OCI-M2 (cell line): ENCODE data around the gene SERTAD3.
"Not testable (repeated sequence)": the region's sequence is repeated elsewhere in the genome, so short reads cannot be mapped to it uniquely, and the experiment has no call there.

Experiments
- DNase-seq: peaks from one replicate; lab custom pipeline; 2025; ENCODE audit not compliant: unreplicated experiment; lab: John Stamatoyannopoulos, UW

SERTAD3 gene, protein sequence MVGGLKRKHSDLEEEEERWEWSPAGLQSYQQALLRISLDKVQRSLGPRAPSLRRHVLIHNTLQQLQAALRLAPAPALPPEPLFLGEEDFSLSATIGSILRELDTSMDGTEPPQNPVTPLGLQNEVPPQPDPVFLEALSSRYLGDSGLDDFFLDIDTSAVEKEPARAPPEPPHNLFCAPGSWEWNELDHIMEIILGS

GRCh38 chr19:40444000-40444824 lies at the start of gene SERTAD3:
TSS of gene SERTAD3 (minus strand) at chr19:40444335. CDS start at chr19:40442080, 2,255 bp downstream.
- peak; percentile 96 for DNase-seq

DNA sequence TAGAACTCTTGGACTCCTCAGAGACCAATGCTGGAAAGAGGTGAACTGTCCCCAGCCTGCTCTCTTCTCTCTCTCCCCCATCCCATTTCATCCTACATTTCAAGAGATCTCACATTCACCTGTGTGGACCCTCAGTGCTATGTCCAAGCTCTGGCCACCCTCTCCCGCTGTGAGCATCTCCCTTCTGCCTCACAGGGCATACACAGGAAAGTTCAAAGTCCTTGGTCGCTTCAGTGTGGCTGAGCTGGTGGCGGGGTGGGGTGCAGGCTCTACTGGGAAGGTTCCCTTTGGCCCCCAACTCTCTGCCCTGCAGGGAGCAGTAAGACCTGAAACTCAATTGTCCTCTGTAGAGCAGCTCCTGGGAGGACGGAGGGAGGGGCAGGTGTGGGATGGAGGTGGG lies 49.6 kb upstream of the SERTAD3 start:
- no peak for DNase-seq

DNA sequence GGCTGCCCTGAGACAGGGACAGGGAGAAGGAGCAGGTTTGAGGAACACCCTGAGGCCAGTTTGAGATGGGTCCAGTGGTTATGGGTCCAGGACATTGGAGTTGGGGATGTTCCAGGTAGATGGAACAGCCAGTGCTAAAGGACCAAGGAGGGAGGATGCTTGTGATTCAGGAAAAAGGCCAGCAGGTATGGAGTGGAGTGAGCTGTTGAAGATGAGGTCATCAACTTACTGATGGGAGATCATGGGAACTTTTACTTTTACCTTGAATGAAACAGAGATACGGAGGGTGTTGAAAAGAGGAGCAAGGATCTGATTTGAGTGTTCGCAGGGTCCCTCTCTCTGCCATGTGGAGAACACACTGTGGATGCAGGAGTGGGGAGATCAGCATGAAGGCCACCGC lies 48.1 kb upstream of the SERTAD3 start:
- no peak for DNase-seq

DNA sequence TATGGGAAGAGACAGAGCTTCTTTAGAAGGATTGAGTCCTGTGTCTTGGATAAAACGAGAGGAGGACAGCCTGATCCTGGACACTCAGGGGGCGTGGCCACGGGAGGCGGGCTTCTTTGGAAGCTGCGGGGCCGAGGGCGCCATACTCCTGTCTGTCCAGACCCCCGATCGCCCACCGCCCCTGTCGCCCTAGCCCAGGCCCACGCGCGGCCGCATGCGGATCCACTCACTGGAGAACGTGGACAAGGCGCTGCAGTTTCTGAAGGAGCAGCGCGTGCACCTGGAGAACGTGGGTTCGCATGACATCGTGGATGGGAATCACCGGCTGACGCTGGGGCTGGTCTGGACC lies 45.7 kb upstream of the SERTAD3 start:
- DNase-seq, result no peak

DNA sequence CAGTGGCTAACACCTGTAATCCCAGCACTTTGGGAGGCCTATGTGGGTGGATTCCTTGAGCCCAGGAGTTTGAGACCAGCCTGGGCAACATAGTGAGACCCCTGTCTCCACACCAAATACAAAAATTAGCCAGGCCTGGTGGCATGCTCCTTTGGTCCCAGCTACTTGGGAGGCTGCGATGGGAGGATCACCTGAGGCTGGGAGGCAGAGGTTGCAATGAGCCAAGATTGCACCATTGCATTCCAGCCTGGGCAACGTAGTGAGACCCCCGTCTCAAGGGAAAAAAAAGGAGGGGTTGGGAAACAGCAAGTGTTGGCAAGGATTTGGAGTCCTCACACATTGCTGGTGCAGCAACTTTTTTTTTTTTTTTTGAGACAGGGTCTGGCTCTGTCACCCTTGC lies 41.9 kb upstream of the SERTAD3 start:
- DNase-seq, result no peak

GRCh38 chr19:40475878-40476644 lies 31.9 kb upstream of the SERTAD3 start:
- DNase-seq, result not testable (repeated sequence)

DNA sequence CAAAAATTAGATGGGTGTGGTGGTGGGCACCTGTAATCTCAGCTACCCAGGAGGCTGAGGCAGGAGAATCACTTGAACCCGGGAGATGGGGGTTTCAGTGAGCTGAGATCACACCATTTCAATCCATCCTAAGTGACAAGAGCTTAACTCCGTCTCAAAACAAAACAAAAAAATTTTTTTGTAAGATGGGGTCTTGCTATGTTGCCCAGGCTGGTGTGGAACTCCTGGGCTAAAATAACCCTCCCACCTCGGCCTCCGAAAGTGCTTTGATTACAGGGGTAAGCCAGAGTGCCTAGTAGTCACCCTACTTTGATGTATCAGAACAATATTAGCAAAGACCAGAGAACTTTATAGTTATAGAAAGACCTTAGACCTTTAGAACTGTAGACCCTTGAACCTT lies 30.6 kb upstream of the SERTAD3 start:
- DNase-seq, result no peak

DNA sequence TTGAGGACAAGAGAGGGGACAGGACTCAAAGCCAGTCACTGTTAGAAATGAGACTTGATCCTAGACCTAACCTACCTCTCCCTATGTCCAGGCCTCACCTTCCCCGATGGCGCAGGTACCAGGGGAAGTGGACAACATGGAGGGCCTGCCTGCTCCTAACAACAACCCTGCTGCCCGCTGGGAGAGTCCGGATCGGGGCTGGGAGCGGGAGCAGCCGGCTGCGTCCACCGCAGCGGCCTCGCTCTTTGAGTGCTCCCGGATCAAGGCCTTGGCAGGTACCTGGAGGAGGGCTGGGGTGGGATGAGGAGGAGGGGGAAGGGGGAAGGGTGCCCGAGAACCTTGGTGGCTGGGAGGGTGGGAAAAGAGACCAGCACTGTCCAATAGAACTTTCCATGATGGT lies 28.4 kb upstream of the SERTAD3 start:
- DNase-seq, result no peak

DNA sequence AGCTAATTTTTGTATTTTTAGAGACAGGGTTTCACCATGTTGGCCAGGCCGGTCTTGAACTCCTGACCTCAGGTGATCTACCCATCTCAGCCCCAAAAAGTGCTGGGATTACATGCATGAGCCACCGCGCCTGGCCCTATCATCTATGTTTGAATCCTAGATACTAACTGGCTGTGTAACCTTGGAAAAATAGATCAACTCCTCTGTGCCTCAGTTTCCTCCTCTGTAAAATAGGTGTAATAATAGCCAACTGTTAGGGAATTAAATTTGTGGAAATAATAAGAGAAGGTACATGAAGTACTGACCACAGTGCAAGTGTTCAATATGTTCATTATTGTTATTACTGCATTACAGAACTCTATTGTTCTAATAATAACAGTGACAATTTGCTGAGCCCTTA lies 27.0 kb upstream of the SERTAD3 start:
- DNase-seq, result no peak

GRCh38 chr19:40469011-40469410 lies 24.9 kb upstream of the SERTAD3 start:
- no peak for DNase-seq

- DNase-seq, result no peak
Measured at GRCh38 chr19:40466985-40467734, 23.0 kb upstream of the SERTAD3 start, which contains the start of gene SPTBN4. TSS of gene SPTBN4 (plus strand) at chr19:40467001. CDS start at chr19:40472622, 5,621 bp downstream.

- no peak for DNase-seq
Measured at GRCh38 chr19:40466219-40466984, 22.3 kb upstream of the SERTAD3 start.

- peak; percentile 97 for DNase-seq
Measured at GRCh38 chr19:40465557-40466218, 21.6 kb upstream of the SERTAD3 start, which contains the start of gene BLVRB. TSS of gene BLVRB (minus strand) at chr19:40465745. CDS start at chr19:40465688, 57 bp downstream.

DNA sequence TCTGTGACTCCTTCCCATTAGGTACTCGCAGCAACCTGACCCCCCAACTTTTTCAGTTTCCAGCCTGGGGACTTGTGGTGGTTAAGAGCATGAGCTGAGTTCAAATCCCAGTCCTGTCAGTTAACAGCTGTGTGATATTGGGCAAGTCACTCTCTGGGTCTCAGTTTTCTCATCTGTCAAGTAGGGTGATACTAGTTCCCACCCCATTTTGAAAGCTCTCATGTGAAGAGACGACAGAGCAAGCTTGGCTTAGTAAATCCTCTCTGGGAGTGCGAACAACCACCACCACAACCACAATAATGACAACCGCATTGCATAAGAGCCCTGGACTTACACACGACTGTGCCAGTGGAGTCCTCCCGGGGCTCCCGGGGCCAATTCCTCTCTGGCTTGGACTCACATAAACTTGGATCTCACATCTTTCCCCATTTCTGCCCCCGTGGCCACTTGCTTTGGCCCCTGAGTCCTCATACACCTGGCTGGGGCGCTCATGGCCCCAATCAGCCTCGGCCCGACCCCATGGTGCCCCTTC lies 21.0 kb upstream of the SERTAD3 start:
- DNase-seq, result no peak

GRCh38 chr19:40464059-40465024 lies 20.2 kb upstream of the SERTAD3 start:
- peak; percentile 99 for DNase-seq

- not testable (repeated sequence) for DNase-seq
Measured at GRCh38 chr19:40463587-40464037, 19.5 kb upstream of the SERTAD3 start.

DNA sequence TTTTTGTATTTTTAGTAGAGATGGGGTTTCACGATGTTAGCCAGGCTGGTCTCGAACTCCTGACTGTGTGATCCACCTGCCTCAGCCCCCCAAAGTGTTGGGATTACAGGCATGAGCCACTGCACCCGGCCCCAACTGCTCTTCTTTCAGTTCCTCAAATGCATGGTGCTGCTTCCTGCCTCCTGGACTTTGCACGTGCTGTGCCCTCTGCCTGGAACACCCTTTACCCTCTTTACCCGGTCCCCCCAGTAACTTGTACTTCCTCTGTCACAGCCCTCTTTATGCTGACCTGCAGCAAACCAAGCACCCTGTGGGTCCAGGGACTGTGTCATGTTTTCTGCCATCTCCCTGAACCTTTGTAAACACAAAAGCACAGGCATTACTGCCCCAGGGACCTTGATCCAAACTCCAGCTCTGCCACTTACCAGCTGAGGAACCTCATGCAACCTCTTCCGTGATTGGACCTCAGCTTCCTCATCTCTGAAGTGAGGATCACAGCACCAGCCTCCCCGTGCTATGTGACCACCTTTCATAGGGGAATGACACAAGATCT lies 17.6 kb upstream of the SERTAD3 start:
- no peak for DNase-seq

GRCh38 chr19:40460185-40460584 lies 16.1 kb upstream of the SERTAD3 start:
- DNase-seq, result no peak
